IMR-90 (cell line): Measurements from ENCODE around the gene KDM5A. TPM values are rescaled to one million over a fixed set of nuclear protein-coding genes. Genes with fewer than 3 reads are reported as not detected.

Source experiments
- ATAC-seq: fragments of 200-7000 bp; cut with Tn5 transposase; 2 replicates; pipeline ENCODE4 v1.9.1; 2020; ENCODE audit warnings: low read depth, mild to moderate bottlenecking, moderate library complexity
- BruUV-seq: library from RNA; stranded (reverse); fragments of 400-500 nt; replicated peaks from 2 replicates; lab custom pipeline; 2021; lab: Mats Ljungman, UMichigan
- CTCF ChIA-PET: fragments of 300-600 bp; formaldehyde crosslinking; extraction: SDS; loops from one replicate; lab custom pipeline; 2021; ENCODE audit warnings: antibody characterized with exemption; lab: Yijun Ruan, JAX
- POLR2A ChIA-PET: fragments of 300-600 bp; sonication (Branson Sonifier 250); formaldehyde crosslinking; loops from one replicate; lab custom pipeline; 2022; ENCODE audit warnings: antibody characterized with exemption; ENCODE audit not compliant: unreplicated experiment; lab: Charles Lee
- DNase-seq: peaks from one replicate; pipeline ENCODE4 v3.0.0; 2013
- H2AFZ ChIP-seq: replicated peaks from 2 replicates; pipeline ENCODE3; 2013; ENCODE audit warnings: low read length, mild to moderate bottlenecking; ENCODE audit not compliant: poor library complexity
- H2AK5ac ChIP-seq: 2 replicates; pipeline ENCODE4 v1.6.1; 2013; ENCODE audit warnings: low read depth, low read length, inconsistent platforms
- H2AK9ac ChIP-seq: replicated peaks from 2 replicates; pipeline ENCODE3; 2013; ENCODE audit warnings: mild to moderate bottlenecking, low read depth, low read length, moderate library complexity; ENCODE audit not compliant: poor library complexity
- H2BK120ac ChIP-seq: 2 replicates; pipeline ENCODE4 v1.6.1; 2013; ENCODE audit warnings: low read depth, low read length, inconsistent platforms
- H2BK15ac ChIP-seq: 3 replicates; pipeline ENCODE4 v1.6.1; 2013; ENCODE audit warnings: low read depth, low read length, inconsistent platforms
- H2BK20ac ChIP-seq: 2 replicates; pipeline ENCODE4 v1.6.1; 2013; ENCODE audit warnings: low read depth, mild to moderate bottlenecking, inconsistent platforms, low read length, moderate library complexity
- H2BK5ac ChIP-seq: 2 replicates; pipeline ENCODE4 v1.6.1; 2013; ENCODE audit warnings: mild to moderate bottlenecking, low read depth, low read length, inconsistent platforms; ENCODE audit not compliant: poor library complexity, severe bottlenecking
- H3K14ac ChIP-seq: replicated peaks from 2 replicates; pipeline ENCODE4 v1.6.1; 2013; ENCODE audit warnings: low read depth, low read length, inconsistent platforms
- H3K18ac ChIP-seq: 2 replicates; pipeline ENCODE4 v1.6.1; 2013; ENCODE audit warnings: low read depth, low read length, control low read depth
- H3K23ac ChIP-seq: 2 replicates; pipeline ENCODE4 v1.6.1; 2013; ENCODE audit warnings: low read depth, low read length, inconsistent platforms
- H3K27ac ChIP-seq: 2 replicates; pipeline ENCODE4 v1.5.1; 2013; ENCODE audit warnings: mild to moderate bottlenecking, control low read depth, low read length; ENCODE audit not compliant: insufficient read depth
- H3K27me3 ChIP-seq: 2 replicates; pipeline ENCODE4 v1.6.1; 2013; ENCODE audit warnings: low read length; ENCODE audit not compliant: control insufficient read depth, insufficient read depth
- H3K36me3 ChIP-seq: 2 replicates; pipeline ENCODE4 v1.6.1; 2013; ENCODE audit warnings: low read length, mixed read lengths; ENCODE audit not compliant: control insufficient read depth, insufficient read depth
- H3K4ac ChIP-seq: 2 replicates; pipeline ENCODE4 v1.6.1; 2013; ENCODE audit warnings: low read depth, low read length, inconsistent platforms
- H3K4me1 ChIP-seq: 2 replicates; pipeline ENCODE4 v1.6.1; 2013; ENCODE audit warnings: low read length, mixed read lengths; ENCODE audit not compliant: control insufficient read depth, insufficient read depth
- H3K4me2 ChIP-seq: 2 replicates; pipeline ENCODE4 v1.6.1; 2013; ENCODE audit warnings: low read depth, mild to moderate bottlenecking, control low read depth, low read length, moderate library complexity
- H3K4me3 ChIP-seq: 2 replicates; pipeline ENCODE4 v1.5.1; 2013; ENCODE audit warnings: low read depth, mild to moderate bottlenecking, control low read depth, low read length, moderate library complexity; ENCODE audit not compliant: insufficient read depth
- H3K56ac ChIP-seq: 2 replicates; pipeline ENCODE4 v1.6.1; 2013; ENCODE audit warnings: low read length, inconsistent platforms; ENCODE audit not compliant: insufficient read depth; ENCODE audit errors: extremely low read depth
- H3K79me1 ChIP-seq, 2 experiments: 2 replicates each; pipeline ENCODE4 v1.6.1; 2013; ENCODE audit warnings: low read length in 2 of 2, inconsistent platforms in 1 of 2, low read depth in 1 of 2
- H3K9ac ChIP-seq: 2 replicates; pipeline ENCODE4 v1.6.1; 2013; ENCODE audit warnings: low read depth, low read length, control low read depth
- H3K9me1 ChIP-seq: 2 replicates; pipeline ENCODE4 v1.6.1; 2013; ENCODE audit warnings: low read length, inconsistent platforms; ENCODE audit not compliant: insufficient read depth
- H3K9me3 ChIP-seq: 2 replicates; pipeline ENCODE4 v1.6.1; 2013; ENCODE audit warnings: low read length; ENCODE audit not compliant: control insufficient read depth, insufficient read depth
- H4K20me1 ChIP-seq: 2 replicates; pipeline ENCODE4 v1.6.1; 2013; ENCODE audit warnings: low read length, inconsistent platforms; ENCODE audit not compliant: insufficient read depth
- H4K5ac ChIP-seq: 2 replicates; pipeline ENCODE4 v1.6.1; 2013; ENCODE audit warnings: mild to moderate bottlenecking, low read depth, low read length, control low read depth
- H4K8ac ChIP-seq, 2 experiments: 2 replicates each; pipeline ENCODE4 v1.6.1; 2013; ENCODE audit warnings: low read depth in 2 of 2, low read length in 2 of 2, control low read depth in 1 of 2, inconsistent platforms in 1 of 2
- H4K91ac ChIP-seq: 2 replicates; pipeline ENCODE4 v1.6.1; 2013; ENCODE audit warnings: low read depth, low read length, inconsistent platforms; ENCODE audit not compliant: insufficient read depth
- CEBPB ChIP-seq: IDR thresholded peaks from 2 replicates; pipeline ENCODE4 v1.6.1; 2012; ENCODE audit warnings: low read depth, low read length, improper control_type of control experiment
- MAFK ChIP-seq: IDR thresholded peaks from 2 replicates; pipeline ENCODE4 v1.6.1; 2012; ENCODE audit warnings: low read depth, low read length, improper control_type of control experiment
- WGBS, 2 experiments: methylation state at CpG; one replicate each; pipeline versions ENCODE4 v1.1.5 to v1.1.7; 2013; ENCODE audit warnings: missing lambda C conversion rate in 2 of 2; ENCODE audit not compliant: insufficient read length in 1 of 2; ENCODE audit errors: extremely low coverage in 2 of 2; 5-methylcytosine and 5-hydroxymethylcytosine counted together
- dilution Hi-C: fragments of 300-500 bp; cut with HindIII; formaldehyde crosslinking; loops from one replicate; pipeline ENCODE4 v1.14.3; 2018; ENCODE audit warnings: low sequenced_read_pairs; ENCODE audit not compliant: unreplicated experiment
- in situ Hi-C: fragments of 300-500 bp; cut with MboI; formaldehyde crosslinking; loops from 3 replicates; pipeline ENCODE4 v1.14.3; 2019; ENCODE audit warnings: low sequenced_read_pairs, inconsistent platforms, mixed read lengths
- intact Hi-C: fragments of 100-400 bp; cut with micrococcal nuclease; formaldehyde crosslinking; loops from 2 replicates; pipeline ENCODE4 v1.10.0; 2022
- polyA plus RNA-seq, 3 experiments: library from polyadenylated mRNA; depleted of rRNA; stranded (reverse); fragments of >200 nt; gene quantifications; 2 replicates each; pipeline ENCODE4 v1.2.3, GENCODE V29; 2012; ENCODE audit warnings: low replicate concordance in 1 of 3
- total RNA-seq: library from RNA; depleted of rRNA; stranded (reverse); fragments of >200 nt; gene quantifications from 2 replicates; pipeline ENCODE4 v1.2.3, GENCODE V29; 2012

KDM5A gene
- total and polyA plus RNA-seq, 2 of the 4 experiments (the other 2 are of a cell fraction), result 7.9 to 95.9 TPM

DNA sequence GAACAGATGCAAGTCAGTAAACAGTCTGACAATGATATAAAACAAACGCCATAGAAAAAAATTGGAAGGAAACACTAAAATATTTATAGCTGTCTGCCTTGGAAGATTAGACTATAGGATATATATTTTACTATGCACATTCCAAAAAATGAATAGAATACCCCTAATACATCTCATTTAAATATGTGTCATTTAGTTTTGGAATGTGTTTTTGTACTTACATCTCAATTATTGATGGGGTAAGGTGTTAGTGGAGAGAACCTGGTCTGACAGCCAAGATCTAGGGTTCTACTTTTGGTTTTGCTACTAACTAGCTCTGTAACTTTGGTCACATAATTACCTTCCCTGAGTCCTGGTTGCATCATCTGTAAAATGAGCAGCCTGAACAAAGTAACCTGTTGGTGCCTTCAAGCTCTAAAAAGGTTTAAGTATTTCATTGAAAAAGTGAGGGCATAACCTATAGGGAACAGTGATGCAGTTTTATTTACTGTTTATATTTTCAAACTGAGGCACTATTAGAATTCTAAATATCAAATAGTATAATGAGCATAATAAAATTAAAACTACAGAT is 97.9 kb downstream of the KDM5A start:
- Histone ChIP-seq H2BK120ac (no peak overlapping the region), H3K36me3 (peaks cover 28% of the 10 kb centered on the region), H2BK5ac (no peak overlapping the region), H3K4ac (no peak overlapping the region), H4K5ac (no peak overlapping the region), H4K91ac (no peak overlapping the region), H2AK5ac (no peak overlapping the region), H3K79me1 (peaks cover 13 to 16% of the 10 kb centered on the region in 2 experiments; a peak in 3 of 4 replicates), H3K9me1 (peaks cover 5% of the 10 kb centered on the region; the same call in 1 of the 2 replicates), H3K4me2 (no peak overlapping the region), H4K20me1 (peaks cover 3% of the 10 kb centered on the region; the same call in 1 of the 2 replicates), H3K9ac (no peak overlapping the region), H2AK9ac (no peak overlapping the region), H3K14ac (no peak overlapping the region), H3K27me3 (no peaks in the 10 kb centered on the region), H3K9me3 (no peaks in the 10 kb centered on the region), H3K23ac (no peak overlapping the region), H3K18ac (no peak overlapping the region), H4K8ac (no peak overlapping the region), H3K27ac (no peak overlapping the region), H3K4me1 (peaks cover 2% of the 10 kb centered on the region), H3K56ac (no peak overlapping the region), H2BK15ac (no peak overlapping the region), H2AFZ (no peak overlapping the region), H3K4me3 (no peak overlapping the region), H2BK20ac (no peak overlapping the region)
- no CpG with 5 or more reads among the region's 1 CpG for WGBS, 2 experiments
- ChIA-PET POLR2A (no interaction called here), CTCF (no interaction called here)
- dilution Hi-C loops, result no loop called here
- TF ChIP-seq CEBPB (peak; percentile 42), MAFK (no peak)
- in situ Hi-C loops, result no loop called here
- intact Hi-C loops, result loop anchor here (5.0 kb wide), 1 partner anchor 41 kb away; no protein-coding TSS in a partner anchor
- no peak for DNase-seq
- BruUV-seq, result no TSS peak
- no peak for ATAC-seq
